Cardiac fibroblast (primary cell): ENCODE data around the gene COL8A1.

Experiments
- DNase-seq, 2 donors: peaks; one replicate each; pipeline versions ENCODE4 v3.0.0 to v3.0.0-alpha.2; 2010; ENCODE audit warnings: low read depth in 2 of 2
- H3K4me3 ChIP-seq, 2 donors: replicated peaks in 1 of 2; 1 replicate in 1 of 2; 2 replicates in 1 of 2; pipeline ENCODE4 v1.5.1; 2011; ENCODE audit warnings: low read depth in 2 of 2, low read length in 2 of 2, mild to moderate bottlenecking in 2 of 2, moderate library complexity in 1 of 2
- TF ChIP-seq, protein P1 (sequence below): IDR thresholded peaks from one replicate; pipeline ENCODE4 v1.5.1; 2011; ENCODE audit warnings: low read depth, mild to moderate bottlenecking, low read length, inconsistent platforms

The COL8A1 gene

GRCh38 chr3:99686955-99687612 is 48.7 kb downstream of the COL8A1 start:
- peak; percentile 83 to 84 for DNase-seq
- H3K4me3 ChIP-seq: no peak overlapping the region

DNA sequence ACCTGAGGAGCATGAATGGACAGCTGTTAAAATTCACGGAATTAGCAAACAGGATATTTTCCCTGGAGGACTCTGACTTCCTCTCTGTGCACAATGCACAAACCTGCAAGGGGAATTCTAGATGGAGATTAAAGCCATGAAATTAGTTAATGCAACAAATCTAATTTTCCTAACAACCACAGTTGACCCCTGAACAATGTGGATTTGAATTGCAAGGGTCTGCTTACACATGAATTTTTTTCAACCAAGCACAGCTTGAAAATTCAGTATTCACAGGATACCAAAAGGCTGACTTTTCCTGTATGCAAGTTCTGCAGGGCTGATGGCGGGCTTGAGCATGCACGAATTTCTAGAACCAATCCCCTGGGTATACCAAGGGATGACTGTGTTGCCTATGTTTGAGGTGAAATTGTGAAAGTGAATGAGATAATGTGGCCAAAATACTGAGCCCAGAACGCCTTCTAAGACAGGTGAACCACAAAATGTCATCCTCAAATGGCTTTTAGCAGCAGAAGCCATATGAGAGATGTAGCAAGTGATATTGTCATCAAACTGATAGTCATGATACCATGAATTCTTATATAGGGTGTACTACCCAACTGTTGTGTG is 52.5 kb downstream of the COL8A1 start:
- TF ChIP-seq, protein P1, sequence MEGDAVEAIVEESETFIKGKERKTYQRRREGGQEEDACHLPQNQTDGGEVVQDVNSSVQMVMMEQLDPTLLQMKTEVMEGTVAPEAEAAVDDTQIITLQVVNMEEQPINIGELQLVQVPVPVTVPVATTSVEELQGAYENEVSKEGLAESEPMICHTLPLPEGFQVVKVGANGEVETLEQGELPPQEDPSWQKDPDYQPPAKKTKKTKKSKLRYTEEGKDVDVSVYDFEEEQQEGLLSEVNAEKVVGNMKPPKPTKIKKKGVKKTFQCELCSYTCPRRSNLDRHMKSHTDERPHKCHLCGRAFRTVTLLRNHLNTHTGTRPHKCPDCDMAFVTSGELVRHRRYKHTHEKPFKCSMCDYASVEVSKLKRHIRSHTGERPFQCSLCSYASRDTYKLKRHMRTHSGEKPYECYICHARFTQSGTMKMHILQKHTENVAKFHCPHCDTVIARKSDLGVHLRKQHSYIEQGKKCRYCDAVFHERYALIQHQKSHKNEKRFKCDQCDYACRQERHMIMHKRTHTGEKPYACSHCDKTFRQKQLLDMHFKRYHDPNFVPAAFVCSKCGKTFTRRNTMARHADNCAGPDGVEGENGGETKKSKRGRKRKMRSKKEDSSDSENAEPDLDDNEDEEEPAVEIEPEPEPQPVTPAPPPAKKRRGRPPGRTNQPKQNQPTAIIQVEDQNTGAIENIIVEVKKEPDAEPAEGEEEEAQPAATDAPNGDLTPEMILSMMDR: no peak
- no peak overlapping the region for H3K4me3 ChIP-seq

More at GRCh38 chr3:99686955-99687612, 48.7 kb downstream of the COL8A1 start:
- TF ChIP-seq, protein P1: peak; percentile 67

DNA sequence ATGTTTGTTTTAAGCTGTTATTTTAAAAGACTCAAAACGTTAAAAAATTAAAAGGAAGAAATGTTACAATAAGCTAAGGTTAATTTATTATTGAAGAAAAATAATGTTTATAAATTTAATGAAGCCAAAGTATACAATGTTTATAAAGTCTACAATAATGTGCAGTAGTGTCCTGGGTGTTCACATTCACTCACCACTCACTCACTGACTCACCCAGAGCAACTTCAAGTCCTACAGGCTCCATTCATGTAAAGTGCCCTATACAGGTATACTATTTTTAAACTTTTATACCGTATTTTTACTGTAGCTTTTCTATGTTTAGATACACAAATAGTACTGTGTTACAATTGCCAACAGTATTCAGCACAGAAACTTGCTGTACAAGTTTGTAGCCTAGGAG is 55.2 kb downstream of the COL8A1 start:
- H3K4me3 ChIP-seq: no peak overlapping the region
- DNase-seq: no peak
- TF ChIP-seq, protein P1: no peak

More for the DNA sequence above, 52.5 kb downstream of the COL8A1 start:
- DNase-seq: no peak

DNA sequence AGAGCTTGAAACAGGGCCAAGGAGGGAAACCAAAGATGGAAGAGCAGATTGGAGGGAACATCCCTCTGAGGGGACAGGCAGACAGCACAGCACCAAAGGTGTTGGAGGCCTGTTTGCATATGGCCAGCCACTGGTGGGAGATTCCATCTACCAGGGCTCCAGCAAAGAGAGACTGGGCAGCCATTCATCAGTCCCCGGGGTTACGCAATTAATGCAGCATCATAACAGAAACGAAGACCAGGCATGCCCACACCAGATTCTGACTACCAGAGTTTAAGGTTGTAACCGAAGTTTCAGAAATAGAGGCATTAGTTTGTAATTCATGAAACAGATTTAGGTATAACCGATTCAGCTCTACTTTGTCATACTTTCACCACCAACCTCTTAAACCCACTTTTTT is 58.1 kb downstream of the COL8A1 start:
- TF ChIP-seq, protein P1: no peak
- peak in 1 of 2 donors; percentile 56 for DNase-seq
- H3K4me3 ChIP-seq: no peak overlapping the region

GRCh38 chr3:99697250-99697649 is 58.9 kb downstream of the COL8A1 start:
- no peak overlapping the region for H3K4me3 ChIP-seq
- no peak for DNase-seq
- TF ChIP-seq, protein P1: no peak

- no peak overlapping the region for H3K4me3 ChIP-seq
- TF ChIP-seq, protein P1: no peak
- no peak for DNase-seq
These were observed 60.5 kb downstream of the COL8A1 start for GRCh38 chr3:99698932-99699331.

- H3K4me3 ChIP-seq: no peak overlapping the region
- DNase-seq: peak; percentile 68 to 87
- TF ChIP-seq, protein P1: no peak
These were observed 61.4 kb downstream of the COL8A1 start for GRCh38 chr3:99699841-99700240.
